Measurements from ENCODE around the gene P2RY6.

Gene P2RY6

GRCh38 chr11:73313652-73314051, 41.5 kb downstream of the P2RY6 start:
- TF ChIP-seq GATA3 (IDR thresholded peaks at IDR 0.05; ENCODE audit: low read depth, low read length) (no peak), GATA2 (IDR thresholded peaks at IDR 0.05; ENCODE audit: low read depth, low read length) (no peak)

- TF ChIP-seq GATA3 (IDR thresholded peaks at IDR 0.05; ENCODE audit: low read depth, low read length): no peak
- TF ChIP-seq GATA2 (IDR thresholded peaks at IDR 0.05; ENCODE audit: low read depth, low read length): no peak
Observed at GRCh38 chr11:73314117-73314961, 42.2 kb downstream of the P2RY6 start.

DNA sequence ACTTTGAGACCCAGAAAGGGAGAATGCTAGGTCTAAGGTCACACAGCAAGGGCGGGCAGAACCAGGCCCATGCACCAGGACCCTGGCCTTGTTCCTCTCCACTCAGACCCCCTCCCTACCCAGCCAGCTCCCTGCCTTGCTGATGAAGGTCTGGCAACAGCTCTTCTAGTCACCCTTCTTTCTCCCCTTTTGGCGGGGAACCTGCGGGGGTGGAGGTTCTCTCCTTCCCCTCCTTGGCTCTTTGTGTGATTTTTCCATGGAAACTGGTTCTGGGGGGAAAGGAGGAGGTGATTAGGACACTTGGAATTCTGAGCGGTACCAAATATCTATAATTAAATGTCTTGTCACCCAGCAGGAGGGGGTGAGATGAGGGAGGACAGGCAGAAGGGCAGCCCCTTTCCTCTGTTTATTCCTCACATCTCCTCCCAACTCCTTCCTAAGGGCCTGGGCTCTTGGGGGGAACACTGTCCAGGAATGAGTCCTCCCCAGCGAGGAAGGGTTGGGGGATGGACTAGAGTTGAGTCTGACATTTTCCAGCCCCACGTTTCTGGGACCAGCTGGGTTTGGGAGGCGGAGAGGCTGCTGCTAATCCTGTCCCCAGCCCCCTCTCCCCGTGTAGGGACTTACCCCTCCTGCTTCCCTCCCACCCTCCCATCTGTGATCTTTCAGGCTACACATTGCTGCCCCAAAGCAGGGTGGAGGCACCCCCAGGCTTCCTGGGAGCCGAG, 43.3 kb downstream of the P2RY6 start:
- no peak for TF ChIP-seq GATA2 (IDR thresholded peaks at IDR 0.05; ENCODE audit: low read depth, low read length)

- no peak for TF ChIP-seq GATA3 (IDR thresholded peaks at IDR 0.05; ENCODE audit: low read depth, low read length)
- no peak for TF ChIP-seq GATA2 (IDR thresholded peaks at IDR 0.05; ENCODE audit: low read depth, low read length)
Observed at GRCh38 chr11:73316422-73316821, 44.3 kb downstream of the P2RY6 start.

DNA sequence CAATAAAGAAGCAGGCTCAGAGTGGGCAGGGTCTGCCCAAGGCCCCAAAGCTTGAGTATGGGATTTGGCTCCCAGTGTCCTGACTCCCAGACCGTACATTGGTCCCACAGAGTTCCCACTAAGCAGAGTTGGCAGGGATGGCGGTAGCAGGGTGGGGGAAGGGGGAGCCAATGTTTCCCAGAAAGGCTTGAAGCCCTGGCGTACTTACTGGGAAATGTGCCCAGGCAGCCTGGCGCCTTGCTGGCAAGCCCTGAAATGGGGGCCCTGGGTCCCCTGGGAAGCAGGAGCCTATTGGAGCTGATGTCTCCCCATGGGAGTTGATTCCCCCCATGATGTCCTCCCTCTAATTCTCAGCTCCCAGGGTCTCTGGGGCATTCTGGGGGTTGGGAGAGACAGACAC, 45.2 kb downstream of the P2RY6 start:
- TF ChIP-seq GATA3 (IDR thresholded peaks at IDR 0.05; ENCODE audit: low read depth, low read length) (no peak), GATA2 (IDR thresholded peaks at IDR 0.05; ENCODE audit: low read depth, low read length) (no peak)

- TF ChIP-seq GATA3 (IDR thresholded peaks at IDR 0.05; ENCODE audit: low read depth, low read length) (no peak), GATA2 (IDR thresholded peaks at IDR 0.05; ENCODE audit: low read depth, low read length) (no peak)
Observed at GRCh38 chr11:73317803-73318202, 45.7 kb downstream of the P2RY6 start.

DNA sequence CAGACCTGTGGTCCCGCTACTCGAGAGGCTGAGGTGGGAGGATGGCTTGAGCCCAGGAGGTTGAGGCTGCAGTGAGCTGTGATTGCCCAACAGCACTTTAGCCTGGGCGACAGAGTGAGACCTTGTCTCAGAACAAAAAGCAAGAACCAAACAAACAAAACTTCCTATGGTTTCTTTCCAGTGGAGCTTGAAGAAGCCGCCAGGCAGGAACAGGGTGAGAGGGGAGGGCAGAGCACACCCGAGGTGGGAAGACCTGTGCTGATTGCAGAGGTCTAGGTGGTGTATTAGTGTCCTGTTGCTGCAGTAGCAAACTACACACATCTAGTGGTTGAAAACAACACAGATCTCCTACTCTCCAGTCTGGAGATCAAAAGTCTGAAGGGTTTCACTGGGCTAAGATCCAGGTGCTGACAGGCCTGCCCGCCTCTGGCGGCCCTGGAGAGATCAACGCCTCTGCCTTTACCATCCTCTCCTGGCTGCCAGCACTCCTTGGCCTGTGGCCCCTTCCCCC, 46.4 kb downstream of the P2RY6 start:
- TF ChIP-seq GATA3 (IDR thresholded peaks at IDR 0.05; ENCODE audit: low read depth, low read length): no peak
- no peak for TF ChIP-seq GATA2 (IDR thresholded peaks at IDR 0.05; ENCODE audit: low read depth, low read length)

DNA sequence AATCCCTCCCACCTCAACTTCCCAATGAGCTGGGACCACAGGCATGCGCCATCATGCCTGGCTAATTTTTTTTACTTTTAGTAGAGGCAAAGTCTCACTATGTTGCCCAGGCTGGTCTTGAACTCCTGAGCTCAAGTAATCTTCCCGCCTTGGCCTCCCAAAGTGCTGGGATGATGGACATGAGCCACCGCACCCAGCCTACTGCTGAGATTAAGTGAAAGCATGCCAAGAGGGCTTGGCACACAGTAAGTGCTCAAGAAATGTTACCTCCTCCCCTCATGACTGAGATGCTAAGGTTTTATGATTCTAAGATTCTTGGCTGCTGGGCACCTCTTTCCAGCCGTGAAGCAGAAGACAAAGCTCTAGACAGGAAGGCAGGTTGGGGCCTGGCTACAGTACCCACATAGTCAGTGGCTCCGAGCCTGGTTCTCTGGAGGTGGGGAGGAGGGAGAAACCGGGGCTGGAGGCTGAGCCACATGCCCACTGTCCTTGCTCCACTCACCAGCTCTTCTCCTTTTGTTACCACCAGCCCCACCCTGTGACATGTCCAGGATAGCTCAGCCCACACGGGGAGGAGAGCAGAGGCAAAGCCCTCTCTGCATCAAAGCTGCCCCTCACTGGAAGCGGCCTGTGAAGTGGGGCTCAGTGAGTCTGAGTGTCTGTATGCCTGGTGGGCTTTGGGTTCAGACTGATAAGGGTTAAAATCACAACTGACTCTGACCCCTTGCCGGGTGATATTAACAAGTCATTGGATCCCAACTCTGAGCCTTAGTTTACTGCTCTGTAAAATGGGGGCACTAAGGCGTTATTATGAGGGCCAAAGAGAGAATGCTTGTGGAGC, 48.8 kb downstream of the P2RY6 start:
- TF ChIP-seq GATA2 (IDR thresholded peaks at IDR 0.05; ENCODE audit: low read depth, low read length) (no peak), GATA3 (IDR thresholded peaks at IDR 0.05; ENCODE audit: low read depth, low read length) (no peak)

- TF ChIP-seq GATA2 (IDR thresholded peaks at IDR 0.05; ENCODE audit: low read depth, low read length) (no peak), GATA3 (IDR thresholded peaks at IDR 0.05; ENCODE audit: low read depth, low read length) (no peak)
Observed at GRCh38 chr11:73321604-73322381, 49.7 kb downstream of the P2RY6 start.

DNA sequence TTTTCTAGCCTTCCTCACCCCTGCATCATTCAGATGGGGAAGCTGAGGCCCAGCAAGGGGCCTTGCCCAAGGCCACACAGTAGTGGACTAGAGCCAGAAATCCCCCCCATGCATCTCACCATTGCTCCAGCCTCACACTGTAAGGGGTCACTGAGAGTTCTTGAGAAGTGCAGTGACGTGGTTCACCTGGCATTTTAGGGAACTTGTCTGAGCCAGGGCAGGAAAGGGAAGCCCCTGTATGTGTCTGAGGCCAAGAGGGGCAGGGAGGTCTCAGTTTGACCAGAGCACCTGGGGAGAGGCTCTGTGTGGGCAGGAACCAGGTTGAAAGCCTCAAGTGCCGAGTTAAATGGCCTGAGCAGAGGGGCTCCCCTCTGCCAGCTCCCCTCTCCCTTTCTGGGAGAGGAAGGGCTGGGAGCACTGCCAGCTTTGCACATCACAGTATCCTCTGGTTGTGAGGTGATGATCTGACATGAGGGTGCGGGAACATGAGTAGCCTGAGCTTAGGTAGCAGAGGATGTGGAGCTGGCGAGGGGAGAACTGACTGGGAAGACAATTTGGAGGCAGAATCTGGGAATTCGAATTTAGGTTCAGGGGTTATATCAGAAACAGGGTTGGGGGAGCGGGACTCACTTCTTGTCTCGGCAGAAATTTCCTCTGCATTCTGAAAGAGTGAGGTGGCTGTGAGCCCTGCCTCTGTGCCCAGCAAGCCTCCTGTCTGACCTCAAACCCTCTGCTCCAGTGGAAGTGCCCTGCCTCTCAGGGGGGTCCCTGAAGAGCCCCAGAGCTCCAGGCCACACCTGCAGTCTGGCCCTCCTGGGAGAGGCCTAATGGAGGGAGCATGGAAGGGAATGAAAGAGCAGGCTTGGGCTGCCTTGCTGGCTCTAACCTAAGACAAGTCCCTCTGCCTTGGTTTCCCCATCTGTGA, 50.5 kb downstream of the P2RY6 start:
- TF ChIP-seq GATA2 (IDR thresholded peaks at IDR 0.05; ENCODE audit: low read depth, low read length) (no peak), GATA3 (IDR thresholded peaks at IDR 0.05; ENCODE audit: low read depth, low read length) (no peak)

GRCh38 chr11:73323464-73323863, 51.3 kb downstream of the P2RY6 start:
- no peak for TF ChIP-seq GATA3 (IDR thresholded peaks at IDR 0.05; ENCODE audit: low read depth, low read length)
- TF ChIP-seq GATA2 (IDR thresholded peaks at IDR 0.05; ENCODE audit: low read depth, low read length): no peak

DNA sequence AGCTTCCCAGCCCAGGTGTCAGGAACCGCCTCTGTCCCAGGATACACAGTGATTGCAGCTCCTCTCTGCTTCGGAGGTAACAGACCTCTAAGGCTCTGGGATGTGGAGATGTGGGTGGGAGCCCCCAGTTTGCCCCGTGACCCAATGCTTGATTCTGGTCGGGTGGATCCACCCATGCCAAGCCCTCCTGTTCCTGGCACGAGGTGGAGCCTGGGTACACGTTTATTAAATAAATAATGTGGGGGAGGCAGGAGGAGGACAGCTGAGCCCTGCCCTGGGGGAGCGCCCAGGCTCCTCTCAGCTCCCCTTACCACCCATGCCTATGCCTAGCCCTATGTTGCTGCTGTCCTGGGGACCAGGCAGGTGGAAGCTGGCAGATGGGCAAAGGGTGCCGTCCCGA, 52.0 kb downstream of the P2RY6 start:
- TF ChIP-seq GATA3 (IDR thresholded peaks at IDR 0.05; ENCODE audit: low read depth, low read length) (no peak), GATA2 (IDR thresholded peaks at IDR 0.05; ENCODE audit: low read depth, low read length) (no peak)

All from SH-SY5Y (cell line).